Breast epithelium (tissue), 3 donors: Measurements from ENCODE around the gene IFT88.

Source experiments
- CTCF ChIP-seq, 3 donors: fragments of 450-650 bp; IDR thresholded peaks; one replicate each; pipeline ENCODE4 v1.5.1; 2016 to 2017; ENCODE audit warnings: antibody characterized with exemption in 3 of 3, mild to moderate bottlenecking in 3 of 3, moderate library complexity in 3 of 3
- POLR2A ChIP-seq: fragments of 450-650 bp; IDR thresholded peaks from one replicate; pipeline ENCODE4 v1.6.1; 2016; ENCODE audit warnings: antibody characterized with exemption, mild to moderate bottlenecking, moderate library complexity

GRCh38 chr13:20716951-20717350, 150.0 kb downstream of the IFT88 start:
- TF ChIP-seq CTCF (IDR thresholded peaks at IDR 0.05) (no peak), POLR2A (no peak)
